ENCODE results near the gene PLPPR4. TPM values are rescaled to one million over a fixed set of nuclear protein-coding genes. Genes with fewer than 3 reads are reported as not detected.

The PLPPR4 gene
- total and polyA plus RNA-seq, 2 of the 4 experiments (the other 2 are of a cell fraction) = 4.5 to 7.0 TPM

DNA sequence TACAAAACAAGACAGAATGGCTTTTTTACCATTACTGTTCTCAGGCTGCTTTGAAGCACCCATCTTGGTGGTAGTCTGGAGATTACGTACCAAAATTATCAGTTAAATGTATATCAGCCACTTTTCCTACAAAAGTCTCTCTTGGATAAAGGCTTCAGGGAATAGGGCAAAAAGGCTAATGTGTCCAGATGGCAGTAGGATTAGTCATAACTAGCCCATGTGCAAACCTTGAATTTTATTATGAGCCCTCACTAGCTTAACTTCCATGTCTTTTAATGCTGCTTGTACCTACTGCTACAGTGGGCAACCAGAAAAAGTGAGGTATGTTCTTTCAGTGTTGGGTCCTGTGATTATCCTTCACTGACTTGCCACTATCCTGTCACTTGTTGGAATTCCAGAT is 51.0 kb downstream of the PLPPR4 start:
- Histone ChIP-seq H4K20me1 (ENCODE audit: insufficient read depth, low read length) (no peaks in the 10 kb centered on the region), H4K5ac (ENCODE audit: low read depth, low read length) (no peak overlapping the region), H3K18ac (ENCODE audit: low read depth, low read length) (no peak overlapping the region), H2AK9ac (replicated peaks; ENCODE audit: low read depth, low read length, poor library complexity) (no peak overlapping the region), H2BK20ac (ENCODE audit: low read depth, low read length) (no peak overlapping the region), H3K79me1 (ENCODE audit: low read depth in 1 of 2, low read length in 2 of 2) (no peaks in the 10 kb centered on the region), H3K27me3 (ENCODE audit: control insufficient read depth, insufficient read depth, low read length) (no peaks in the 10 kb centered on the region), H3K56ac (ENCODE audit: extremely low read depth, insufficient read depth, low read length) (no peak overlapping the region), H3K23ac (ENCODE audit: low read depth, low read length) (no peak overlapping the region), H3K4ac (ENCODE audit: low read depth, low read length) (no peak overlapping the region), H3K9me3 (ENCODE audit: control insufficient read depth, insufficient read depth, low read length) (no peaks in the 10 kb centered on the region), H3K14ac (replicated peaks; ENCODE audit: low read depth, low read length) (no peak overlapping the region), H3K36me3 (ENCODE audit: control insufficient read depth, insufficient read depth, low read length) (no peaks in the 10 kb centered on the region), H3K4me2 (ENCODE audit: low read depth, low read length) (no peak overlapping the region), H2BK15ac (ENCODE audit: low read depth, low read length) (no peak overlapping the region), H3K9ac (ENCODE audit: low read depth, low read length) (no peak overlapping the region), H2BK120ac (ENCODE audit: low read depth, low read length) (no peak overlapping the region), H3K27ac (ENCODE audit: insufficient read depth, low read length) (no peak overlapping the region), H2AFZ (replicated peaks; ENCODE audit: low read length, poor library complexity) (no peak overlapping the region), H3K4me1 (ENCODE audit: control insufficient read depth, insufficient read depth, low read length) (no peaks in the 10 kb centered on the region), H3K4me3 (ENCODE audit: insufficient read depth, low read depth, low read length) (no peak overlapping the region), H2BK5ac (ENCODE audit: low read depth, low read length, poor library complexity, severe bottlenecking) (no peak overlapping the region), H4K8ac (ENCODE audit: low read depth in 2 of 2, low read length in 2 of 2) (no peak overlapping the region), H4K91ac (ENCODE audit: insufficient read depth, low read depth, low read length) (no peak overlapping the region), H3K9me1 (ENCODE audit: insufficient read depth, low read length) (no peaks in the 10 kb centered on the region), H2AK5ac (ENCODE audit: low read depth, low read length) (no peak overlapping the region)
- no TSS peak for BruUV-seq (replicated peaks)
- ChIA-PET POLR2A (ENCODE audit: unreplicated experiment) (no interaction called here), CTCF (no interaction called here)
- WGBS, 2 experiments (ENCODE audit: extremely low coverage in 2 of 2, insufficient read length in 1 of 2) = no CpG with 5 or more reads among the region's 1 CpG
- dilution Hi-C loops (cut with HindIII; ENCODE audit: low sequenced_read_pairs, unreplicated experiment) (no loop called here), in situ Hi-C loops (cut with MboI; ENCODE audit: low sequenced_read_pairs) (no loop called here), intact Hi-C loops (cut with micrococcal nuclease) (no loop called here)
- ATAC-seq (ENCODE audit: low read depth) = no peak
- DNase-seq = no peak
- TF ChIP-seq RAD21 (IDR thresholded peaks at IDR 0.05; ENCODE audit: low read length) = no peak

Data from IMR-90 (cell line).